CD4-positive, alpha-beta memory T cell (primary cell): ENCODE results near the gene RLF. TPM values are rescaled to one million over a fixed set of nuclear protein-coding genes. Genes with fewer than 3 reads are reported as not detected.
A peak's percentile ranks its signal among the peaks of the same experiment; 100 is the strongest.

Experiments
- CTCF ChIA-PET: fragments of 350-600 bp; sonication (Branson Sonifier 250); formaldehyde crosslinking; loops from one replicate; lab custom pipeline; 2021; ENCODE audit warnings: inconsistent platforms; ENCODE audit not compliant: partially characterized antibody; lab: Charles Lee
- POLR2A ChIA-PET: fragments of 350-600 bp; sonication (Branson Sonifier 250); formaldehyde crosslinking; loops from one replicate; lab custom pipeline; 2021; ENCODE audit not compliant: partially characterized antibody; lab: Charles Lee
- DNase-seq, 5 donors: peaks; one replicate each; pipeline versions ENCODE4 v3.0.0 to v3.0.0-alpha.2; 2020 to 2022; ENCODE audit warnings: mixed read lengths in 1 of 5
- H3K27ac ChIP-seq: one replicate; pipeline ENCODE4 v1.7.0; 2013; ENCODE audit warnings: low read depth, low read length
- H3K27me3 ChIP-seq: 2 replicates; pipeline ENCODE4 v1.7.0; 2013; ENCODE audit warnings: mild to moderate bottlenecking, low read length, moderate library complexity; ENCODE audit not compliant: insufficient read depth
- H3K36me3 ChIP-seq: 2 replicates; pipeline ENCODE4 v1.7.0; 2013; ENCODE audit warnings: mild to moderate bottlenecking, low read length, moderate library complexity; ENCODE audit not compliant: insufficient read depth
- H3K4me1 ChIP-seq: 2 replicates; pipeline ENCODE4 v1.7.0; 2013; ENCODE audit warnings: mild to moderate bottlenecking, low read length, moderate library complexity; ENCODE audit not compliant: insufficient read depth
- H3K4me3 ChIP-seq, 2 donors: one replicate each; pipeline ENCODE4 v1.7.0; 2013; ENCODE audit warnings: low read length in 2 of 2, mild to moderate bottlenecking in 1 of 2
- H3K9me3 ChIP-seq, 2 donors: one replicate each; pipeline ENCODE4 v1.7.0; 2013; ENCODE audit warnings: low read length in 2 of 2, control low read depth in 1 of 2; ENCODE audit not compliant: control insufficient read depth in 1 of 2
- H3K27ac Mint-ChIP-seq, 7 donors: one replicate each; pipeline ENCODE4 v1.8.0; 2020 to 2021; ENCODE audit warnings: mixed read lengths in 7 of 7, mild to moderate bottlenecking in 6 of 7, inconsistent platforms in 3 of 7, moderate library complexity in 3 of 7
- H3K27me3 Mint-ChIP-seq, 2 donors: one replicate each; pipeline ENCODE4 v1.8.0; 2020 to 2021; ENCODE audit warnings: mixed read lengths in 2 of 2
- H3K36me3 Mint-ChIP-seq, 2 donors: one replicate each; pipeline ENCODE4 v1.8.0; 2020 to 2021; ENCODE audit warnings: mixed read lengths in 2 of 2, inconsistent platforms in 1 of 2, mild to moderate bottlenecking in 1 of 2
- H3K4me1 Mint-ChIP-seq, 4 donors: one replicate each; pipeline ENCODE4 v1.8.0; 2020 to 2021; ENCODE audit warnings: mixed read lengths in 4 of 4, mild to moderate bottlenecking in 1 of 4
- H3K4me3 Mint-ChIP-seq, 8 donors: one replicate each; pipeline ENCODE4 v1.8.0; 2020 to 2021; ENCODE audit warnings: mixed read lengths in 8 of 8, mild to moderate bottlenecking in 7 of 8, moderate library complexity in 6 of 8, inconsistent platforms in 3 of 8
- H3K9me3 Mint-ChIP-seq, 8 donors: one replicate each; pipeline ENCODE4 v1.8.0; 2020 to 2021; ENCODE audit warnings: mixed read lengths in 8 of 8, mild to moderate bottlenecking in 5 of 8, inconsistent platforms in 3 of 8, moderate library complexity in 1 of 8
- intact Hi-C: fragments of 100-400 bp; cut with micrococcal nuclease; formaldehyde crosslinking; loops from one replicate; pipeline ENCODE4 v1.15.1; 2023
- polyA plus RNA-seq, 2 donors: library from polyadenylated mRNA; unstranded; fragments of 300-500 nt; fragmentation: Illumina TruSeq; gene quantifications; one replicate each; pipeline ENCODE4 v1.2.3, GENCODE V29; 2021
- total RNA-seq, 2 experiments: library from RNA; stranded (reverse); gene quantifications; one replicate each; pipeline ENCODE4 v1.2.3, GENCODE V29; 2021

RLF gene
- total and polyA plus RNA-seq, 4 experiments from 2014 or later, result 7.6 to 23.4 (median 16.5) TPM

- no peaks in the 10 kb centered on the region for H3K9me3 ChIP-seq
- peak; percentile 95 to 99 (median 96) for DNase-seq
- no peaks in the 10 kb centered on the region for H3K27me3 ChIP-seq
- peak within 1 kb of the TSS; percentile 98 for H3K27ac ChIP-seq
- H3K36me3 ChIP-seq, result peaks cover 23% of the 10 kb centered on the region
- intact Hi-C loops, result loop anchor here (1.0 to 2.0 kb wide), 5 partner anchors 17 to 218 kb away; partner anchors contain the start of genes CAP1 and RLF
- H3K4me3 ChIP-seq, result peak within 1 kb of the TSS; percentile 86 to 99
- H3K4me1 Mint-ChIP-seq, result peaks cover 25 to 58% (median 38%) of the 10 kb centered on the region in 4 donors
- peak within 1 kb of the TSS; percentile 98 to 100 (median 99) for H3K27ac Mint-ChIP-seq
- no peaks in the 10 kb centered on the region for H3K27me3 Mint-ChIP-seq
- H3K9me3 Mint-ChIP-seq, result no peaks in the 10 kb centered on the region
- CTCF ChIA-PET, result interaction anchor here (0.7 to 3.5 kb wide), 6 partner anchors 15 to 104 kb away, joined by 3 to 16 read pairs (median 3); no protein-coding TSS in a partner anchor
- H3K4me3 Mint-ChIP-seq, result peak within 1 kb of the TSS; percentile 92 to 99 (median 96)
- POLR2A ChIA-PET, result interaction anchor here (0.7 to 3.3 kb wide), 21 partner anchors 9 to 519 kb away, joined by 3 to 45 read pairs (median 4); partner anchors contain the start of genes CAP1, NFYC, PPIE and PPT1
- peaks cover 37% of the 10 kb centered on the region for H3K4me1 ChIP-seq
- peaks cover 25 to 39% of the 10 kb centered on the region in 2 donors for H3K36me3 Mint-ChIP-seq
These were observed 96.7 kb downstream of the RLF start, which contains the start of gene ZMPSTE24 for GRCh38 chr1:40257688-40258444. ZMPSTE24 (plus strand) TSS chr1:40258236; CDS start chr1:40258272, 36 bp downstream.

GRCh38 chr1:40258445-40258769, 97.2 kb downstream of the RLF start:
- intact Hi-C loops, result loop anchor here (1.0 to 2.0 kb wide), 5 partner anchors 17 to 218 kb away; partner anchors contain the start of genes CAP1 and RLF
- CTCF ChIA-PET, result interaction anchor here (1.8 to 3.5 kb wide), 2 partner anchors 80 to 105 kb away, joined by 6 to 16 read pairs; no protein-coding TSS in a partner anchor

DNA sequence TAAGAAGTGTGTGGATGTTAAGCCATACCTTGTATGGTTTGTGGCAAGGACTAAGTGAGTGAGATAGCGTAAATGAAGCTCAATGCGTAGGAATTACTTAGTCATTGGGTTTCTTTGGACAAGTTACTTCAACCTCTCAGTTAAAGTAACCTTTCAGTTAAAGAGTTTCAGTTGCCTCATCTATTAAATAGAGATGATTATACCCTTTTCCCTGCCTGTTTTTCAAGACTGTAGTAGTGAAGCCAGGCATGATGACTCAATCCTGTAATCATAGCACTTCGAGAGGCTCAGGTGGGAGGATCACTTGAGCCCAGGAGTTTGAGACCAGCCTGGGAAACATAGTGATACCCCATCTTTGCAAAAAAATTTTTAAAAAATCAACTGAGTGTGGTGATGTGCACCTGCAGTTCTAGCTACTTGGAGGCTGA, 103.2 kb downstream of the RLF start:
- intact Hi-C loops, result no loop called here
- H3K27ac ChIP-seq, result no peak overlapping the region
- H3K4me1 ChIP-seq, result peaks cover 17% of the 10 kb centered on the region
- Mint-ChIP-seq H3K36me3 (peaks cover 37 to 63% of the 10 kb centered on the region in 2 donors), H3K27me3 (no peaks in the 10 kb centered on the region), H3K27ac (no peak overlapping the region), H3K4me3 (no peak overlapping the region), H3K4me1 (peaks cover 13 to 44% (median 26%) of the 10 kb centered on the region in 4 donors), H3K9me3 (no peaks in the 10 kb centered on the region)
- ChIA-PET CTCF (no interaction called here), POLR2A (no interaction called here)
- H3K27me3 ChIP-seq, result no peaks in the 10 kb centered on the region
- no peak for DNase-seq
- H3K4me3 ChIP-seq, result no peak overlapping the region
- peaks cover 47% of the 10 kb centered on the region for H3K36me3 ChIP-seq
- no peaks in the 10 kb centered on the region for H3K9me3 ChIP-seq

More at GRCh38 chr1:40258445-40258769, 97.2 kb downstream of the RLF start:
- Mint-ChIP-seq H3K4me3 (peak overlapping the region; percentile 92 to 99 (median 96)), H3K27me3 (no peaks in the 10 kb centered on the region), H3K27ac (peak overlapping the region; percentile 98 to 100 (median 99)), H3K36me3 (peaks cover 30 to 44% of the 10 kb centered on the region in 2 donors), H3K9me3 (no peaks in the 10 kb centered on the region), H3K4me1 (peaks cover 28 to 64% (median 41%) of the 10 kb centered on the region in 4 donors)
- POLR2A ChIA-PET, result interaction anchor here (1.0 to 3.3 kb wide), 14 partner anchors 17 to 433 kb away, joined by 3 to 45 read pairs (median 4); partner anchors contain the start of genes CAP1, NFYC, RLF and SMAP2
- H3K9me3 ChIP-seq, result no peaks in the 10 kb centered on the region
- peak overlapping the region; percentile 86 to 99 for H3K4me3 ChIP-seq
- peaks cover 43% of the 10 kb centered on the region for H3K4me1 ChIP-seq
- H3K36me3 ChIP-seq, result peaks cover 28% of the 10 kb centered on the region
- H3K27me3 ChIP-seq, result no peaks in the 10 kb centered on the region
- no peak for DNase-seq
- H3K27ac ChIP-seq, result peak overlapping the region; percentile 98

DNA sequence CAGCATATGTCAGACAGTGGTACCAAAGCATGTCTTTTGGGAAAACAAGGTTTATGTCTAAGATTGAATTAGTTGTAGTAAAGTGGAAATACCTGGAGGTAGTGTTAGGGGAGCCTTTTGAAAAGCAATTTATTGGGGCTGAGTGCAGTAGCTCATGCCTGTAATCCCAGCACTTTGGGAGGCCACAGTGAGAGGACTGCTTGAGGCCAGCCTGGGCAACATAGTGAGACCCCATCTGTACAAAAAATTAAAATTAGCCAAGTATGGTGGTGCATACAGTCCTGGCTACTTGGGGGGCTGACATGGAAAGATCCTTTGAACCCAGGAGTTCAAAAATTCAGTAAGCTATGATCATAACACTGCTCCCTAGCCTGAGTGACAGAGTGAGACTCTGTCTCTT, 104.1 kb downstream of the RLF start:
- Mint-ChIP-seq H3K27me3 (no peaks in the 10 kb centered on the region), H3K4me1 (peaks cover 9 to 35% (median 19%) of the 10 kb centered on the region in 4 donors), H3K9me3 (no peaks in the 10 kb centered on the region), H3K4me3 (no peak overlapping the region), H3K36me3 (peaks cover 41 to 65% of the 10 kb centered on the region in 2 donors), H3K27ac (peak overlapping the region in 1 of 7 donors; percentile 7)
- no peak overlapping the region for H3K27ac ChIP-seq
- DNase-seq, result no peak
- H3K36me3 ChIP-seq, result peaks cover 54% of the 10 kb centered on the region
- intact Hi-C loops, result no loop called here
- POLR2A ChIA-PET, result no interaction called here
- H3K9me3 ChIP-seq, result no peaks in the 10 kb centered on the region
- no peaks in the 10 kb centered on the region for H3K27me3 ChIP-seq
- H3K4me3 ChIP-seq, result no peak overlapping the region
- CTCF ChIA-PET, result interaction anchor here (2.1 kb wide), 1 partner anchor 50 kb away, joined by 5 read pairs; no protein-coding TSS in a partner anchor
- peaks cover 13% of the 10 kb centered on the region for H3K4me1 ChIP-seq

- ChIA-PET POLR2A (interaction anchor here (1.6 kb wide), 1 partner anchor 9 kb away, joined by 4 read pairs; no protein-coding TSS in a partner anchor), CTCF (interaction anchor here (0.6 to 2.5 kb wide), 3 partner anchors 49 to 116 kb away, joined by 4 to 8 read pairs (median 5); no protein-coding TSS in a partner anchor)
- Histone ChIP-seq H3K36me3 (peaks cover 54% of the 10 kb centered on the region), H3K27ac (no peak overlapping the region), H3K27me3 (no peaks in the 10 kb centered on the region), H3K9me3 (no peaks in the 10 kb centered on the region), H3K4me1 (peaks cover 13% of the 10 kb centered on the region), H3K4me3 (no peak overlapping the region)
- intact Hi-C loops, result no loop called here
- H3K27me3 Mint-ChIP-seq, result no peaks in the 10 kb centered on the region
- no peak overlapping the region for H3K4me3 Mint-ChIP-seq
- H3K9me3 Mint-ChIP-seq, result no peaks in the 10 kb centered on the region
- peaks cover 7 to 28% (median 16%) of the 10 kb centered on the region in 4 donors for H3K4me1 Mint-ChIP-seq
- peak overlapping the region in 1 of 7 donors; percentile 31 for H3K27ac Mint-ChIP-seq
- DNase-seq, result no peak
- H3K36me3 Mint-ChIP-seq, result peaks cover 40 to 64% of the 10 kb centered on the region in 2 donors
These were observed 104.7 kb downstream of the RLF start for GRCh38 chr1:40265919-40266318.

GRCh38 chr1:40266786-40267535, 105.8 kb downstream of the RLF start:
- no peaks in the 10 kb centered on the region for H3K9me3 ChIP-seq
- ChIA-PET POLR2A (interaction anchor here (1.6 kb wide), 1 partner anchor 10 kb away, joined by 4 read pairs; no protein-coding TSS in a partner anchor), CTCF (interaction anchor here (0.6 to 2.5 kb wide), 4 partner anchors 9 to 72 kb away, joined by 3 to 8 read pairs (median 4); no protein-coding TSS in a partner anchor)
- intact Hi-C loops, result no loop called here
- Mint-ChIP-seq H3K36me3 (peaks cover 30 to 61% of the 10 kb centered on the region in 2 donors), H3K27ac (no peak overlapping the region), H3K4me3 (no peak overlapping the region), H3K4me1 (peaks cover 6 to 27% (median 13%) of the 10 kb centered on the region in 4 donors), H3K27me3 (no peaks in the 10 kb centered on the region), H3K9me3 (no peaks in the 10 kb centered on the region)
- H3K4me3 ChIP-seq, result no peak overlapping the region
- H3K4me1 ChIP-seq, result peaks cover 13% of the 10 kb centered on the region
- no peak for DNase-seq
- no peak overlapping the region for H3K27ac ChIP-seq
- no peaks in the 10 kb centered on the region for H3K27me3 ChIP-seq
- H3K36me3 ChIP-seq, result peaks cover 46% of the 10 kb centered on the region
